ENCODE data around the gene JPH4. TPM values are rescaled to one million over a fixed set of nuclear protein-coding genes. Genes with fewer than 3 reads are reported as not detected.

The JPH4 gene
- polyA plus RNA-seq, 1 of the 3 experiments (the other 2 are of a cell fraction), result 8.7 TPM

- CTCF ChIA-PET, result interaction anchor here (0.6 to 19.5 kb wide), 11 partner anchors 9 to 240 kb away, joined by 3 to 785 read pairs (median 6); partner anchors contain the start of gene NGDN
These were observed 15.6 kb downstream of the JPH4 start for GRCh38 chr14:23562822-23563472.

DNA sequence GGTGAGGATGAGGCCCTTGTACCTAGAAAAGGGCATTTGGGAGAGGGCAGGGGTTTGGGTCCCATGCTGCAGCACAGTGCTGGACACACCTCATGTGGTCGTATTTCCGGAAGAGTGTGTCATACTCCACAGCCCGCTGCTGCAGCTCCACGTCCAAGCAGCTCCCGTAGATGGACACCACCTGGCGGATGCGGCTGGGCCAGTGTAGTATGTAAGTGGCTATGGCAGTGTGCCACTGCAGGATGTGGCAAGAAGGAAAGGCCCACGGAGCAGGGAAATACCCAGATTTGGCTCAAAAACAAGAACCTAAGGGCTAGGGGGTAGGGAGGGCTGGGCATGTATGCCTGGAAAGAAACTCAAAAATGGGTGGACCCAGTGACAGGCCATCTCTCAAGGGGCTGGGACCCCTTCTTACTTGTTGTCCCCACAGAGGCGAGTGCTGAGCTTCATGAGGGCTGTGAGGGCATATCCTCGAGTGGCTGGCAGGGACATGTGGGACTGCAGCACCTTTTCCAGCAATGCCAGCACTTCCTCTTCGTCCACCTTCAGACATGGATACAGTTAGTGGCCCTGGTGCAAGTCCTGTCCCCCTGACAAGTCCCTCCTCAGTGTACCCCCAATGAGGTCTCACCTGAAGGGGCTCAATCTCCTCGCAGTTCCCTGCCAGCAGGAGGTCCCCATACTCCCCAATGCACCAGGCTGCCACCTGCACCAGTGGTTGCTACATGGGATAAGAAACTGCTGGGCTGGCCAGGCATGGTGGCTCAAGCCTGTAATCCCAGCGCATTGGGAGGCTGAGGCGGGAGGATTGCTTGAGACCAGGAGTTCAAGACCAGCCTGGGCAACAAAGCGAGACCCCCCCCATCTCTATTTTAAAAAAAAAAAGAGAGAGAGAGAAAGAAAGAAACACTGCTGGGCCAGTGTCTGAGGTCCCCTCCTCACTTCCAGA, 16.4 kb downstream of the JPH4 start:
- Histone ChIP-seq H4K20me1 (ENCODE audit: insufficient read depth) (no peaks in the 10 kb centered on the region), H2AFZ (ENCODE audit: low read depth) (no peak overlapping the region), H3K79me2 (ENCODE audit: insufficient read depth) (peaks cover 6% of the 10 kb centered on the region; the same call in 1 of the 2 replicates), H3K27me3 (ENCODE audit: insufficient read depth) (no peaks in the 10 kb centered on the region), H3K4me1 (ENCODE audit: control insufficient read depth in 1 of 2, insufficient read depth in 2 of 2, low read depth in 1 of 2, low read length in 1 of 2) (peaks cover 0 to 16% of the 10 kb centered on the region in 2 experiments; a peak in 1 of 4 replicates), H3K27ac (ENCODE audit: low read depth in 2 of 2, low read length in 1 of 2) (no peak overlapping the region), H3K9me3 (no peaks in the 10 kb centered on the region), H3K9me2 (no peaks in the 10 kb centered on the region), H3K4me2 (no peak overlapping the region), H3K36me3 (replicated peaks in 1 of 2; ENCODE audit: control insufficient read depth in 1 of 2, insufficient read depth in 2 of 2, low read length in 1 of 2) (peaks cover 17 to 56% of the 10 kb centered on the region in 2 experiments), H3K4me3 (ENCODE audit: low read depth in 2 of 2, low read length in 1 of 2) (no peak overlapping the region; a peak in 1 of 4 replicates), H3K9ac (no peak overlapping the region), H3F3A (replicated peaks; ENCODE audit: insufficient read depth) (peaks cover 7% of the 10 kb centered on the region)
- 88% methylated on average over 15 of the region's 15 CpGs for WGBS (ENCODE audit: low lambda C conversion rate)
- POLR2A ChIA-PET, result interaction anchor here (0.7 to 2.2 kb wide), 4 partner anchors 84 to 466 kb away, joined by 3 to 10 read pairs (median 3); partner anchors contain the start of gene NGDN
- CTCF ChIA-PET, result interaction anchor here (0.6 to 19.5 kb wide), 20 partner anchors 8 to 239 kb away, joined by 3 to 785 read pairs (median 6); partner anchors contain the start of genes AP1G2, NGDN and ZFHX2
- DNase-seq, result no peak
- TF ChIP-seq POLR2AphosphoS5 (IDR thresholded peaks at IDR 0.05; ENCODE audit: low read depth, low read length), result no peak
- TF ChIP-seq, protein P1, sequence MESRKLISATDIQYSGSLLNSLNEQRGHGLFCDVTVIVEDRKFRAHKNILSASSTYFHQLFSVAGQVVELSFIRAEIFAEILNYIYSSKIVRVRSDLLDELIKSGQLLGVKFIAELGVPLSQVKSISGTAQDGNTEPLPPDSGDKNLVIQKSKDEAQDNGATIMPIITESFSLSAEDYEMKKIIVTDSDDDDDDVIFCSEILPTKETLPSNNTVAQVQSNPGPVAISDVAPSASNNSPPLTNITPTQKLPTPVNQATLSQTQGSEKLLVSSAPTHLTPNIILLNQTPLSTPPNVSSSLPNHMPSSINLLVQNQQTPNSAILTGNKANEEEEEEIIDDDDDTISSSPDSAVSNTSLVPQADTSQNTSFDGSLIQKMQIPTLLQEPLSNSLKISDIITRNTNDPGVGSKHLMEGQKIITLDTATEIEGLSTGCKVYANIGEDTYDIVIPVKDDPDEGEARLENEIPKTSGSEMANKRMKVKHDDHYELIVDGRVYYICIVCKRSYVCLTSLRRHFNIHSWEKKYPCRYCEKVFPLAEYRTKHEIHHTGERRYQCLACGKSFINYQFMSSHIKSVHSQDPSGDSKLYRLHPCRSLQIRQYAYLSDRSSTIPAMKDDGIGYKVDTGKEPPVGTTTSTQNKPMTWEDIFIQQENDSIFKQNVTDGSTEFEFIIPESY (IDR thresholded peaks at IDR 0.05; ENCODE audit: borderline replicate concordance, low read depth), result no peak
- no peak for TF ChIP-seq EP300 (IDR thresholded peaks at IDR 0.05; ENCODE audit: borderline replicate concordance in 1 of 2, low read depth in 1 of 2, low read length in 1 of 2)
- TF ChIP-seq FOSL2 (IDR thresholded peaks at IDR 0.05; ENCODE audit: borderline replicate concordance, low read depth), result no peak
- no peak for TF ChIP-seq SIN3A (IDR thresholded peaks at IDR 0.05; ENCODE audit: borderline replicate concordance, low read depth, low read length)
- TF ChIP-seq FOXM1 (IDR thresholded peaks at IDR 0.05; ENCODE audit: low read depth), result no peak
- no peak for TF ChIP-seq FOXJ3 (CRISPR knock-in tag; IDR thresholded peaks at IDR 0.05)
- TF ChIP-seq RAD21 (IDR thresholded peaks at IDR 0.05; ENCODE audit: low read length), result no peak
- TF ChIP-seq MEF2A (IDR thresholded peaks at IDR 0.05; ENCODE audit: borderline replicate concordance, low read depth), result no peak
- no peak for TF ChIP-seq GATA2 (CRISPR knock-in tag; IDR thresholded peaks at IDR 0.05)
- TF ChIP-seq MAX (IDR thresholded peaks at IDR 0.05; ENCODE audit: low read depth), result no peak
- TF ChIP-seq TEAD4 (IDR thresholded peaks at IDR 0.05; ENCODE audit: borderline replicate concordance, insufficient read depth), result no peak

More at GRCh38 chr14:23562822-23563472, 15.6 kb downstream of the JPH4 start:
- Histone ChIP-seq H3K36me3 (replicated peaks in 1 of 2; ENCODE audit: control insufficient read depth in 1 of 2, insufficient read depth in 2 of 2, low read length in 1 of 2) (peaks cover 17 to 56% of the 10 kb centered on the region in 2 experiments), H3K27me3 (ENCODE audit: insufficient read depth) (no peaks in the 10 kb centered on the region), H3K27ac (ENCODE audit: low read depth in 2 of 2, low read length in 1 of 2) (no peak overlapping the region), H3K79me2 (ENCODE audit: insufficient read depth) (0 out of 2 replicates have a peak, but pooled peaks cover 3% of the 10 kb centered on the region), H3K4me3 (ENCODE audit: low read depth in 2 of 2, low read length in 1 of 2) (no peak overlapping the region; a peak in 1 of 4 replicates), H4K20me1 (ENCODE audit: insufficient read depth) (no peaks in the 10 kb centered on the region), H3K4me2 (no peak overlapping the region), H2AFZ (ENCODE audit: low read depth) (no peak overlapping the region), H3F3A (replicated peaks; ENCODE audit: insufficient read depth) (peaks cover 7% of the 10 kb centered on the region), H3K9me2 (no peaks in the 10 kb centered on the region), H3K4me1 (ENCODE audit: control insufficient read depth in 1 of 2, insufficient read depth in 2 of 2, low read depth in 1 of 2, low read length in 1 of 2) (peaks cover 0 to 12% of the 10 kb centered on the region in 2 experiments; a peak in 1 of 4 replicates), H3K9ac (no peak overlapping the region), H3K9me3 (no peaks in the 10 kb centered on the region)
- DNase-seq, result peak; percentile 78
- POLR2A ChIA-PET, result interaction anchor here (0.7 to 1.1 kb wide), 2 partner anchors 88 to 467 kb away, joined by 3 read pairs; no protein-coding TSS in a partner anchor
- WGBS (ENCODE audit: low lambda C conversion rate), result no CpG with 5 or more reads among the region's 2 CpGs
- TF ChIP-seq, protein P2, sequence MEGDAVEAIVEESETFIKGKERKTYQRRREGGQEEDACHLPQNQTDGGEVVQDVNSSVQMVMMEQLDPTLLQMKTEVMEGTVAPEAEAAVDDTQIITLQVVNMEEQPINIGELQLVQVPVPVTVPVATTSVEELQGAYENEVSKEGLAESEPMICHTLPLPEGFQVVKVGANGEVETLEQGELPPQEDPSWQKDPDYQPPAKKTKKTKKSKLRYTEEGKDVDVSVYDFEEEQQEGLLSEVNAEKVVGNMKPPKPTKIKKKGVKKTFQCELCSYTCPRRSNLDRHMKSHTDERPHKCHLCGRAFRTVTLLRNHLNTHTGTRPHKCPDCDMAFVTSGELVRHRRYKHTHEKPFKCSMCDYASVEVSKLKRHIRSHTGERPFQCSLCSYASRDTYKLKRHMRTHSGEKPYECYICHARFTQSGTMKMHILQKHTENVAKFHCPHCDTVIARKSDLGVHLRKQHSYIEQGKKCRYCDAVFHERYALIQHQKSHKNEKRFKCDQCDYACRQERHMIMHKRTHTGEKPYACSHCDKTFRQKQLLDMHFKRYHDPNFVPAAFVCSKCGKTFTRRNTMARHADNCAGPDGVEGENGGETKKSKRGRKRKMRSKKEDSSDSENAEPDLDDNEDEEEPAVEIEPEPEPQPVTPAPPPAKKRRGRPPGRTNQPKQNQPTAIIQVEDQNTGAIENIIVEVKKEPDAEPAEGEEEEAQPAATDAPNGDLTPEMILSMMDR (IDR thresholded peaks at IDR 0.05), result peak; percentile 90
- TF ChIP-seq CHD2 (IDR thresholded peaks at IDR 0.05; ENCODE audit: low read length, partially characterized antibody) (peak; percentile 22), RCOR1 (IDR thresholded peaks at IDR 0.05; ENCODE audit: low read length) (0 out of 2 replicates have a peak, but pooled peaks have one; percentile 10), SMC3 (IDR thresholded peaks at IDR 0.05; ENCODE audit: low read depth, low read length) (peak; percentile 68), EP300 (IDR thresholded peaks at IDR 0.05; ENCODE audit: borderline replicate concordance in 1 of 2, low read depth in 1 of 2, low read length in 1 of 2) (no peak), RAD21 (IDR thresholded peaks at IDR 0.05; ENCODE audit: low read length) (peak; percentile 83)
